Rectal smooth muscle tissue (tissue), 1 donor: ENCODE results near the gene AKR7A3.
"Not testable (repeated sequence)": the region's sequence is repeated elsewhere in the genome, so short reads cannot be mapped to it uniquely, and the experiment has no call there.

Experiments used
- H3K27ac ChIP-seq: one replicate; pipeline ENCODE4 v1.7.0; 2013; ENCODE audit warnings: low read depth, low read length, inconsistent platforms
- H3K27me3 ChIP-seq: one replicate; pipeline ENCODE4 v1.7.0; 2013; ENCODE audit warnings: low read length; ENCODE audit not compliant: control insufficient read depth, insufficient read depth
- H3K36me3 ChIP-seq: one replicate; pipeline ENCODE4 v1.7.0; 2013; ENCODE audit warnings: low read length; ENCODE audit not compliant: control insufficient read depth, insufficient read depth
- H3K4me1 ChIP-seq: one replicate; pipeline ENCODE4 v1.7.0; 2013; ENCODE audit warnings: low read length; ENCODE audit not compliant: control insufficient read depth, insufficient read depth
- H3K4me3 ChIP-seq: one replicate; pipeline ENCODE4 v1.7.0; 2013; ENCODE audit warnings: low read length
- H3K9ac ChIP-seq: one replicate; pipeline ENCODE4 v1.7.0; 2013; ENCODE audit warnings: low read length

The AKR7A3 gene

DNA sequence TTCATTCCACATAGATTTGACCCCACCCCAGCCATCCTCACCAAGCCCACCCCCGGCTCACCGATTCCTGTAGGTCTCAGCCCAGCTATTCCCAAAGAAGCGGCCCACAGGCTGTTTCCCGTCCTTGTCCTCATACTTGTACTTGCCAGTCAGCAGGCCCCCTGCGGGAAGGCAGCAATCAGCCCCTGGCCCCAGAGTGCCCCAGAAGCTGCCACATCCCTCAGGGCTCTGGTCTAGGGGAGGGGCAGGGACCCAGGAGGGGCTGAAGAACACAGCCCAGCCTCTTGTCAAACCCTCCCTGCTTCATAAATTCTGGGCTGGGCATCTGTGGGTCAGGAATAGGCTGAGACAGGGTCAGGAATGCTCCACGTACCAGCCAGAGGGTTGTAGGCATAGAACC, 18.4 kb upstream of the AKR7A3 start:
- Histone ChIP-seq H3K9ac (no peak overlapping the region), H3K4me1 (no peaks in the 10 kb centered on the region), H3K27ac (no peak overlapping the region), H3K27me3 (no peaks in the 10 kb centered on the region), H3K36me3 (peaks cover 14% of the 10 kb centered on the region), H3K4me3 (no peak overlapping the region)

GRCh38 chr1:19305880-19306279, 17.3 kb upstream of the AKR7A3 start:
- no peak overlapping the region for H3K9ac ChIP-seq
- H3K4me3 ChIP-seq, result no peak overlapping the region
- no peaks in the 10 kb centered on the region for H3K4me1 ChIP-seq
- peaks cover 14% of the 10 kb centered on the region for H3K36me3 ChIP-seq
- H3K27ac ChIP-seq, result no peak overlapping the region
- H3K27me3 ChIP-seq, result no peaks in the 10 kb centered on the region

GRCh38 chr1:19304081-19304480, 15.5 kb upstream of the AKR7A3 start:
- H3K9ac ChIP-seq, H3K27ac ChIP-seq, H3K4me1 ChIP-seq, H3K4me3 ChIP-seq, H3K27me3 ChIP-seq: not testable (repeated sequence)
- peaks cover 16% of the 10 kb centered on the region for H3K36me3 ChIP-seq

DNA sequence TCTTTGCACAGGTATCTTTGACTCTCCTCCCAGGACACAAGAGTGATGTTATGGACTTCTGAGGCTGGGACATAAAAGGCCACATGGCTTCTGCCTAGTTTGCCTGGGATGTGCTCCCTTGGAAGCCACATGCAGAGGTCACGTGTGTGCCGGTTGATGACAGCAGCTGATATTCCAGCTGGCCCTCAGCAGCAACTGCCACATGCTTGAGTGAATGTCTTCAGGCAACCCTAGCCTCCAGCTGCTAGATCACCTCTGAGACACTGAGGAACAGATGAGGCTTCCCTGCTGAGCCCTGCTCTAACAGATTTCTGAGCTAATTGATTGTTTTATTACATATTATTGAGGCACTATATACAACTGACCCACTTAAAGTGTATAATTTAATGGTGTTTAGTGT, 11.6 kb upstream of the AKR7A3 start:
- Histone ChIP-seq H3K27me3 (no peaks in the 10 kb centered on the region), H3K27ac (no peak overlapping the region), H3K36me3 (peaks cover 9% of the 10 kb centered on the region), H3K9ac (no peak overlapping the region), H3K4me3 (no peak overlapping the region), H3K4me1 (no peaks in the 10 kb centered on the region)

DNA sequence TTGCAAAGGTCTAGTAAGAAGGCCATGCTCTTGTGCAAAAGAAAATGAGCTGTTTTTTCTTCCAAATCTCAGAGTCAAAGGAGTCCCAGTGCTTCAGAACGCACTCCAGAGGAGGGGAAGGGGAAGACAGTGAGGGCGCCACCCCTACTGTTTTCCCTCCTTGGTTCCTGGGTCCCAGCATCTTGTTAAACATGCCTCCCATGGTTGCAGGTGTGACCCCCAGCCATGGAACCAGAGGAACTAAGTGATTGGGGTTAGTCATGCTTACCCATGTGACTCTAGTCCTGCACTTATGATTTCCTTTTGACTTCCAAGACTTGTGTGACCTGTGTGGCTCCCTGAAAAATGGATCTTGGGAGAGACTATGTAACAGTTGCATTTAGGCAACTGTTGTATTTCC, 6.1 kb upstream of the AKR7A3 start:
- Histone ChIP-seq H3K4me3 (no peak overlapping the region), H3K9ac (no peak overlapping the region), H3K27me3 (no peaks in the 10 kb centered on the region), H3K27ac (no peak overlapping the region), H3K4me1 (no peaks in the 10 kb centered on the region), H3K36me3 (no peaks in the 10 kb centered on the region)

DNA sequence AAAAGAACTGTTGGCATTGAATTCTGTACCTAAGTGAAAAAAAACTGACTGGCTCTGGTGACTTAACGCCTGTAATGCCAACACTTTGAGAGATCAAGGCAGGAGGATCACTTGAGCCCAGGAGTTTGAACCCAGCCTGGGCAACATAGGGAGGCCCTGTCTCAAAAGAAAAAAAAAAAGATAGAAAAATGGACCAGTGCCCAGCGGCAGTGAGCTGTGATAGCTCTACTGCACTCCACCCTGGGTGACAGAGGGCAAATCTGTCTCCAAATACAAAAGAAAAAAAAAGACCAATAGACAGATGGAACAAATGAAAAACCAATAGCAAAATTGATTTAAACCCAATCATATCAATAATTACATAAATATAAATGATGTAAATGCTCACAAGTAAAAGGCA, 674 bp upstream of the AKR7A3 start:
- Histone ChIP-seq H3K27me3 (no peaks in the 10 kb centered on the region), H3K27ac (no peak overlapping the region), H3K9ac (no peak overlapping the region), H3K4me3 (peak overlapping the region; percentile 73), H3K4me1 (no peaks in the 10 kb centered on the region), H3K36me3 (no peaks in the 10 kb centered on the region)

DNA sequence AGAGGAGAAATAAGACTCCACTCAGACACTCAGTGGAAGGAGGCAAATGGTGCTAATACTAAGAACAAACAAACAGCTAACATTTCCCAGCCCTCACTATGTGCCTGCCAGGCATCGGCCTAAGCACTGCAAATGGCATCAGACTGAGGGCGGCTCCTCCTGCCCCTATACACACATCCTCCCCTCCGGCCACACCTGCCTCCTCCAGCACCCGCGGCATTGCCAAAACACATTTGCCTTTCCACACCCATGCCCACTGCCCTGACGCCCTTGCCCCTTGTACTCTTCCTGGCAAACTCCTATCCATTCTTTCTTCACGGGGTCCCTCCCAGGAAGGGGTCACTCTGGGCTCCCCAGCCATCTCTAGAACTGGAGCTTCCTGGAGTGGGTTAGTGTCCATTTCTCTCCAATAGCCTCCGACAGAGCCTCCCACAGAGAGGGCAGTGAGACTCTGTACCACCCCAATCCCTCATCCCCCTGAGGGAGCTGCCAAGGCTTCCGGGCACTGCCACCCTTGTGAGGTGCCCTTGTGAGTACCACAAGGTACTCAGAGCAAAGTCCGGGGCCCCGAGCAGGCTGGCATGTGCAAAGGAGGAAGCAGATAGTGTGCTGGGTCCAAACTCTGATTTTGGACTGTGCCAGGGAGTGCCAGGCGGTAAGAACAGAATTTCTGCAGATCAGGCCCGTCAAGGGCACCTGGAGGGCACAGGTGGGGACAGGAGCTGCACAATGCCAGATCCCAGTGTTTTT, 959 bp downstream of the AKR7A3 start:
- H3K4me3 ChIP-seq, result peak overlapping the region; percentile 62

DNA sequence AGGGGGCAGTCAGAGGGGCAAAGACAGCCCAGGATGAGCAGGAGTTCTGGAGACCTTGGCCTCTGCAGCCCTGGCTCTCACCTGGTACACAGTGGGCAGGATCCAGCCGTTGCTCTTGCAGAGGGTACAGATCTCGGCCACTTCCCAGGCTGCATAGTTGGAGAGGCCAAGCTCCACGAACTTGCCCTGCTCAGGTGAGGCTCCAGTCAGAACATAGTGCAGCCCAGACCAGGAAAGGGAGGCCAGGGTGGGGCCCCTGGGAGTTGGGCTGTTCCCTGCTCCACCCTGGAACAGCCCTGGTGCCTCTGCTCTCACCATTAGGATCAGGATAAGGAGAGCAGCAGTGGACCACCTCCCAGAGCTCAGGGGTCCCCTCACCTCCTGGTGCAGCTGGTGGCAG, 2.8 kb downstream of the AKR7A3 start:
- H3K36me3 ChIP-seq, H3K4me1 ChIP-seq, H3K4me3 ChIP-seq, H3K9ac ChIP-seq, H3K27me3 ChIP-seq, H3K27ac ChIP-seq: not testable (repeated sequence)

More for the DNA sequence above, 959 bp downstream of the AKR7A3 start:
- H3K9ac ChIP-seq, result no peak overlapping the region
- H3K27ac ChIP-seq, result no peak overlapping the region
- H3K27me3 ChIP-seq, result no peaks in the 10 kb centered on the region
- no peaks in the 10 kb centered on the region for H3K4me1 ChIP-seq
- H3K36me3 ChIP-seq, result peaks cover 2% of the 10 kb centered on the region

GRCh38 chr1:19285366-19285765, 3.2 kb downstream of the AKR7A3 start:
- H3K27ac ChIP-seq, H3K27me3 ChIP-seq, H3K9ac ChIP-seq, H3K4me1 ChIP-seq, H3K36me3 ChIP-seq, H3K4me3 ChIP-seq: not testable (repeated sequence)

- H3K36me3 ChIP-seq, result peaks cover 2% of the 10 kb centered on the region
- H3K27me3 ChIP-seq, result no peaks in the 10 kb centered on the region
- no peak overlapping the region for H3K27ac ChIP-seq
- H3K9ac ChIP-seq, result no peak overlapping the region
- H3K4me3 ChIP-seq, result no peak overlapping the region
- no peaks in the 10 kb centered on the region for H3K4me1 ChIP-seq
These were observed 3.7 kb downstream of the AKR7A3 start for GRCh38 chr1:19284881-19285280.

- Histone ChIP-seq H3K36me3 (peaks cover 2% of the 10 kb centered on the region), H3K27ac (no peak overlapping the region), H3K9ac (no peak overlapping the region), H3K27me3 (no peaks in the 10 kb centered on the region), H3K4me1 (no peaks in the 10 kb centered on the region), H3K4me3 (no peak overlapping the region)
These were observed 4.7 kb downstream of the AKR7A3 start for GRCh38 chr1:19283891-19284290.

DNA sequence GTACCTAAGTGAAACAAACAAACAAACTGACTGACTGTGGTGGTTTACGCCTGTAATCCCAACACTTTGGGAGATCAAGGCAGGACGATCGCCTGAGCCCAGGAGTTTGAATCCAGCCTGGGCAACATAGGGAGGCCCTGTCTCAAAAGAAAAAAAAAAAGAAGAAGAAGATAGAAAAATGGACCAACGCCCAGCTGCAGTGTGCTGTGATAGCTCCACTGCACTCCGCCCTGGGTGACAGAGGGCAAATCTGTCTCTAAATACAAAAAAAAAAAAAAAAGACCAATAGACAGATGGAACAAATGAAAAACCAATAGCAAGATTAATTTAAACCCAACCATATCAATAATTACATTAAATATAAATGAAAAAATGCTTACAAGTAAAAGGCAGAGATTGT, 13.9 kb downstream of the AKR7A3 start:
- Histone ChIP-seq H3K9ac (no peak overlapping the region), H3K27me3 (no peaks in the 10 kb centered on the region), H3K4me3 (no peak overlapping the region), H3K27ac (no peak overlapping the region), H3K36me3 (no peaks in the 10 kb centered on the region), H3K4me1 (no peaks in the 10 kb centered on the region)

GRCh38 chr1:19273844-19274531, 14.6 kb downstream of the AKR7A3 start:
- not testable (repeated sequence) for H3K27me3 ChIP-seq

More at GRCh38 chr1:19273844-19274531, 14.6 kb downstream of the AKR7A3 start:
- H3K4me1 ChIP-seq, H3K27ac ChIP-seq, H3K9ac ChIP-seq, H3K36me3 ChIP-seq, H3K4me3 ChIP-seq: not testable (repeated sequence)
